Fibroblast of skin of abdomen (primary cell): Measurements from ENCODE around the gene ATF4. TPM values are rescaled to one million over a fixed set of nuclear protein-coding genes. Genes with fewer than 3 reads are reported as not detected.

Experiments used
- DNase-seq: peaks from one replicate; pipeline ENCODE4 v3.0.0-alpha.2; 2013
- polyA plus RNA-seq, 2 experiments: library from polyadenylated mRNA; unstranded; fragments of 120-200 nt; gene quantifications; one replicate each; pipeline ENCODE4 v1.2.1, GENCODE V29; 2013; ENCODE audit not compliant: insufficient read length in 2 of 2

ATF4 gene, protein sequence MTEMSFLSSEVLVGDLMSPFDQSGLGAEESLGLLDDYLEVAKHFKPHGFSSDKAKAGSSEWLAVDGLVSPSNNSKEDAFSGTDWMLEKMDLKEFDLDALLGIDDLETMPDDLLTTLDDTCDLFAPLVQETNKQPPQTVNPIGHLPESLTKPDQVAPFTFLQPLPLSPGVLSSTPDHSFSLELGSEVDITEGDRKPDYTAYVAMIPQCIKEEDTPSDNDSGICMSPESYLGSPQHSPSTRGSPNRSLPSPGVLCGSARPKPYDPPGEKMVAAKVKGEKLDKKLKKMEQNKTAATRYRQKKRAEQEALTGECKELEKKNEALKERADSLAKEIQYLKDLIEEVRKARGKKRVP
- 908 TPM for polyA plus RNA-seq (2013, experiment 1 of 2; ENCODE audit: insufficient read length)
- 904 TPM for polyA plus RNA-seq (2013, experiment 2 of 2; ENCODE audit: insufficient read length)

DNA sequence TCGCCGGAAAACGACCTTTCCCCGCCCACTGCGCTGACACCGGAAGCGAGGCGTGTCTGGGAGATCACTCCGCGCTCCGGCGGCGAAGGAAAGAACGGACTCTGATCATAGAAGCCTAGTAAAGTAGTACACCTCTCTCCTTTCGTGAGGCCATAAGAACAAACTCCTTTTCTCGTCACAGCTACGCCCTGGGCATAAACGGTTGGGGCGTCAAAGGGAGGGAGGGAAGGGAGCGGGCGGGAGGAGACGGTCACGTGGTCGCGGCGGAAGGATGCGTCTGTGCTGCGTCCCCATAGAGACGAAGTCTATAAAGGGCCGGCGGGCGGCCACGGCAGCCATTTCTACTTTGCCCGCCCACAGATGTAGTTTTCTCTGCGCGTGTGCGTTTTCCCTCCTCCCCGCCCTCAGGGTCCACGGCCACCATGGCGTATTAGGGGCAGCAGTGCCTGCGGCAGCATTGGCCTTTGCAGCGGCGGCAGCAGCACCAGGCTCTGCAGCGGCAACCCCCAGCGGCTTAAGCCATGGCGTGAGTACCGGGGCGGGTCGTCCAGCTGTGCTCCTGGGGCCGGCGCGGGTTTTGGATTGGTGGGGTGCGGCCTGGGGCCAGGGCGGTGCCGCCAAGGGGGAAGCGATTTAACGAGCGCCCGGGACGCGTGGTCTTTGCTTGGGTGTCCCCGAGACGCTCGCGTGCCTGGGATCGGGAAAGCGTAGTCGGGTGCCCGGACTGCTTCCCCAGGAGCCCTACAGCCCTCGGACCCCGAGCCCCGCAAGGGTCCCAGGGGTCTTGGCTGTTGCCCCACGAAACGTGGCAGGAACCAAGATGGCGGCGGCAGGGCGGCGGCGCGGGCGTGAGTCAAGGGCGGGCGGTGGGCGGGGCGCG, at the start of gene ATF4:
TSS of gene ATF4 (plus strand) at position 337 of the 880 bp plus-strand sequence. CDS start 884 bp downstream, outside the sequence.
- DNase-seq: peak; percentile 83

GRCh38 chr22:39471381-39472141, 48.8 kb upstream of the ATF4 start:
- peak; percentile 66 for DNase-seq

GRCh38 chr22:39472570-39473556, 47.5 kb upstream of the ATF4 start:
- DNase-seq: no peak

GRCh38 chr22:39473851-39474250, 46.5 kb upstream of the ATF4 start:
- DNase-seq: no peak

DNA sequence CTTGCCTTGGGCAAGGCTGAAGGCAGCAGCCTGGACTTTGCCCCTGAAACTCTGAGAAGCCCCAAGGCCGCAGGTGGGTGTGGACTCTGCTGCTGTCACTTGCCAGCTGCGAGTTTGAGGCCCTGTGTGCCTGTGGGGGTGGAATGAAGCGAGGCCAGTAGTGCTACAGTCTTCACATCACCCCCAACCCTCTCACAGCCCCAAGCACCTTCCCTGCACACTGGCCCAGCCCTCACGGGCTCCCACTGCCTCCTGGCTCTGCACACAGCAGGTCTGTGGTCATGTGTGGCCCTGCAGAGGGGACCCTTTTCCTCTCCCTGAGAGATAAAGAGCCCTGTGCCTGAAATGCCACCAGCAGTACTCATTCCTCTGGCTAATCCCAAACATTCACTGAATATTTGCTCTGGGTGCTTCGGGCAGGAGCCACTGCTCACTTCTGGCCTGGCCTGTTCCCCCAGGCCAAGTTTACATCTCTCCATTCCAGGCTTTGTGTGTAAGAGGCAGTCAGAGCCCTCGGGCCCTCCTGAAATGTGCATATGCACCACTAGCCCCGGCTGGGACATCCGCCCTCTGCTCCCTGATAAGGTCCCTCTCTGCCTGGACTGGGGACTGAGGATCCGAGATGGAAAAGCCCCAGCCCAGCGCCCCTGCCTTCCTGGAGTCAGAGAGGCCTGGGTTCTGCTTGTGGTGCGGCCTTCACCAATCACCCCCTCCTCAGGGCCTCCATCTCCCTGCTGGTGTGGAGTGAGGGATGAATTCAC, 45.8 kb upstream of the ATF4 start:
- DNase-seq: peak; percentile 7

DNA sequence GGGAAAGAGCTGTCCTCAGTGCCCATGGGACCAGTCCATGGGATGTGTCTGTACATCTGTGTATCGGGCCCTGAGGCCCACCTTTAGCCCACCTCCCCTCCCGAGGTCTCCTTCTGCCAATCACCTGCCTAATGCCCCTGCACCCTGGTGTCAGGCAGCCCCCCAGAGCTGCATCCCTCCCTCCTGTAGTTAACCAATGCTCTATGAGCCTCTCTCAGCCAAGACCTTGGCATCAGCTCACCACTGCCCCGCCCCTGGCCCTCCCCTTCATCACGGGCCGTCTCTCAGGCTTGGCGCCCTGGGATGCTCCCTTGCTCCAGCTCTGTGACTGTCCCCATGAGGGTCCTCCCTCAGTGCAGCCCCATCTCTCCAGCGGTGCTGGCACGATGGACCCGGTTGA, 45.0 kb upstream of the ATF4 start:
- no peak for DNase-seq

GRCh38 chr22:39475902-39476301, 44.5 kb upstream of the ATF4 start:
- no peak for DNase-seq

DNA sequence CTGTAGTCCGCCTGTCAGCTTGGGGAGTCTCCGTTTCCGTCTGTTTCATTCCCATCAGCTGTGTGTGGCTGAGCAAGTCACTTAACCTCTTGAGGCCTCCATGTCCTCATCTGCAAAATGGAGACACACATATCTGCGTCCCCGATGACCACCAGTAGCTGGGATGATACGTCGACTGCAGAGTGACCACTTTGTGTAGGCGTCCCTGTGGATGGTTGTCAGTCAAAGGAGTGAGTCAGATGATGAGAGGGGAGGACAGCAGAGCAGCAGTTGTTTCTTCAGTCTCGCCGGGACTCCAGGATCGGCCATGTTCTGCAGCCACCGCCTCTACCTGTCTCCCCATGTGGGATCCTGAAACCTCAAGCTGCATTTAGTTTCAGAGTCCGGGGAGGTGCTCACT, 43.7 kb upstream of the ATF4 start:
- no peak for DNase-seq

GRCh38 chr22:39477542-39477941, 42.8 kb upstream of the ATF4 start:
- no peak for DNase-seq

DNA sequence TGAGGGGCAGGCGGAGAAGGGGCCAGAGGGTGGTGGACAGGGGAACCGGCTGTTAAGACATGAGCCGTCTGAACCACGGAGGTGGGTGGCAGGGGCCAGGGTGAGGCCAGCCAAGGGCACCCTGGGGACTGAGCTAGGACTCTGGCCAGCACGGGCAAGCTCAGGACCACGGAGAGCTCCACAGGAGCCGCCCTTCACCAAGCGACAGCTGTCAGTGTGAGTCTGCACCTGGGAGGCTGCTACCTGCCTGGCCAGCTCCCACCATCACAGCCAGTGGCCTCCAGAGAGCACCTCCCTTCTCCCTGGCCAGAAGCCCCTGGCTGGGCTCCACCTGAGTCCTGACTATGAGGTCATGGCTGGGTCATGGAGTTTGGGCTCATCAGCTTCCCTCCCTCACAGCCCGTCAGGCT, 41.9 kb upstream of the ATF4 start:
- DNase-seq: no peak

DNA sequence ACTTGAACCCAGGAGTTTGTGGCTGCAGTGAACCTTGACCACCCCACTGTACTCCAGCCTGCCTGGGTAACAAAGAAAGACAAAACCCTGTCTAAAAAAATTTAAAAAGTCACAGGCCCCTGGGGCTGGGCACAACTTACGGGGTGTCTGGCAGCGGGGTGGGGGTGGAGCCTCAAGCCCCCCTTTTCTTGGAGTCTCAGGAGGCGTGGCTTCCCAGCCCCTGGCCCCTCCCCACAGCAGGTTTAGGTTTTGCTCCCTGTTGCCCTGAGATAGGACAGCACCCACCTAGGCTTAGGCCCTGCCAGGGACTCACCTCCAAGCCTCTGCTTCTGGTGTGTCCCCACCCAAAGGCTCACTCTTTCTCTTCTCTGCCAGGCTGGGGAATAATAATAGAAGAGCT, 41.1 kb upstream of the ATF4 start:
- DNase-seq: no peak

GRCh38 chr22:39480557-39480956, 39.8 kb upstream of the ATF4 start:
- DNase-seq: no peak

GRCh38 chr22:39481054-39481453, 39.3 kb upstream of the ATF4 start:
- DNase-seq: no peak

- no peak for DNase-seq
These were observed 38.8 kb upstream of the ATF4 start for GRCh38 chr22:39481595-39481994.

- DNase-seq: no peak
These were observed 37.6 kb upstream of the ATF4 start for GRCh38 chr22:39482768-39483167.

DNA sequence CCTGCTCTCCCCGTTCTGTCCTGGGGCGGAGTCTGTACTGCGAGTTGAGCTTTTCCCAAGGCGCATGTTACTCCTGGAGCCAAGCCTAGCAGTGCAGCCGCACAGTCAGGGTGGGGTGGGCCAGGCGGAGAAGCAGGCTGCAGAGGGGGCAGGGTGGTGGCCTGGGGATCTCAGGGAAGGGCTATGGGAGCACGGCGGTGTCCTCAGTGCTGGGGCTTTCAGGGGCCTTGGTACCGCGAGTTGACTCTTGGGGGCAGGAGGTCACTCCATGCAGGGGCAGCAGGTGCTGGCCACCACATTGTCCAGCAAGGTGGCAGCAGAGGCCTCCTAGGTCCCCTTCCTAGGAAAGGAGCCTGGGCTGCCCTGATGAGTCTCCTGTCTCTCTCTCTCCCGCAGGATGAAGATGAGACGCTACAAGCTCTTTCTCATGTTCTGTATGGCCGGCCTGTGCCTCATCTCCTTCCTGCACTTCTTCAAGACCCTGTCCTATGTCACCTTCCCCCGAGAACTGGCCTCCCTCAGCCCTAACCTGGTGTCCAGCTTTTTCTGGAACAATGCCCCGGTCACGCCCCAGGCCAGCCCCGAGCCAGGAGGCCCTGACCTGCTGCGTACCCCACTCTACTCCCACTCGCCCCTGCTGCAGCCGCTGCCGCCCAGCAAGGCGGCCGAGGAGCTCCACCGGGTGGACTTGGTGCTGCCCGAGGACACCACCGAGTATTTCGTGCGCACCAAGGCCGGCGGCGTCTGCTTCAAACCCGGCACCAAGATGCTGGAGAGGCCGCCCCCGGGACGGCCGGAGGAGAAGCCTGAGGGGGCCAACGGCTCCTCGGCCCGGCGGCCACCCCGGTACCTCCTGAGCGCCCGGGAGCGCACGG, 33.2 kb upstream of the ATF4 start:
- DNase-seq: no peak

- no peak for DNase-seq
These were observed 32.4 kb upstream of the ATF4 start for GRCh38 chr22:39487826-39488520.

GRCh38 chr22:39488563-39489083, 31.7 kb upstream of the ATF4 start:
- DNase-seq: no peak
